Skin epidermis (tissue), 12 donors: ENCODE results near the gene TRO.

Experiments
- H3K27ac ChIP-seq, 21 experiments: fragments of 200-600 bp; sonication (generic) in 11 of 21; one replicate each; pipeline ENCODE4 v1.5.0; 2020; ENCODE audit warnings: mild to moderate bottlenecking in 3 of 21, inconsistent platforms in 2 of 21, moderate library complexity in 2 of 21
- H3K4me3 ChIP-seq, 7 experiments: fragments of 200-600 bp; sonication (generic) in 2 of 7; one replicate each; pipeline ENCODE4 v1.5.0; 2020; ENCODE audit warnings: inconsistent platforms in 2 of 7, mild to moderate bottlenecking in 2 of 7, moderate library complexity in 1 of 7

The TRO gene

DNA sequence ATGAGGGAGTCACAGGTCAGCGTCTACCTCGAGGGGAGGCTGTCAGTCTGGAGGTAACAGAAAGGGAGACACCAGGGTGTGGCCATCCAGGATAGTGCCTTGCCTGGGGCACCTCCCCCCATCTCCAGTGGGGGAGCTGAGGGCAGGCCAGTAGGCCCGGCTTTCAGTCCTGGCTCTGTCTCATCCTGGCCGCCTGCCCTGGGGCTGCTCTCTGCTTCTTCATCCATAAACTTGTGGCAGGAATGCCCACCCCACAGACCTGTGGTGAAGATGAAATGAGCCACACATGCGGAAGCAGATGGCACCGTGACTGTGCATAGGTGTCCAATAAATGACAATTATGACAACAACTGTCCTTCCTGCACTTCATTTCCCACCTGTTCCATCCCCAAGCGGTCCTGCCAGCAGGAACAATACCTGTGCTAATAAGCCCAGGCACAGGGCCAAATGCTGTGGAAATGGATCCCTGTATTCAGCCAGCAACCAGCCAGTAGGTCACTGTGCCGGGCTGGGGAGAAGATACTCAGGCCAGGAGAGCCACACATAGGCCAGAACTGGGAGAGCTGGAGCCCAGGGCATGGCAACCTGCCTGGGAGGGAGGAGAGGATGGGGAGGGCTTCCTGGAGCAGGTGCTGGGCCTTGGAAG is 30.2 kb downstream of the TRO start:
- H3K4me3 ChIP-seq = no peak overlapping the region
- no peak overlapping the region for H3K27ac ChIP-seq

- Histone ChIP-seq H3K27ac (no peak overlapping the region), H3K4me3 (no peak overlapping the region)
These were observed 41.1 kb downstream of the TRO start for GRCh38 chrX:54961750-54962149.

DNA sequence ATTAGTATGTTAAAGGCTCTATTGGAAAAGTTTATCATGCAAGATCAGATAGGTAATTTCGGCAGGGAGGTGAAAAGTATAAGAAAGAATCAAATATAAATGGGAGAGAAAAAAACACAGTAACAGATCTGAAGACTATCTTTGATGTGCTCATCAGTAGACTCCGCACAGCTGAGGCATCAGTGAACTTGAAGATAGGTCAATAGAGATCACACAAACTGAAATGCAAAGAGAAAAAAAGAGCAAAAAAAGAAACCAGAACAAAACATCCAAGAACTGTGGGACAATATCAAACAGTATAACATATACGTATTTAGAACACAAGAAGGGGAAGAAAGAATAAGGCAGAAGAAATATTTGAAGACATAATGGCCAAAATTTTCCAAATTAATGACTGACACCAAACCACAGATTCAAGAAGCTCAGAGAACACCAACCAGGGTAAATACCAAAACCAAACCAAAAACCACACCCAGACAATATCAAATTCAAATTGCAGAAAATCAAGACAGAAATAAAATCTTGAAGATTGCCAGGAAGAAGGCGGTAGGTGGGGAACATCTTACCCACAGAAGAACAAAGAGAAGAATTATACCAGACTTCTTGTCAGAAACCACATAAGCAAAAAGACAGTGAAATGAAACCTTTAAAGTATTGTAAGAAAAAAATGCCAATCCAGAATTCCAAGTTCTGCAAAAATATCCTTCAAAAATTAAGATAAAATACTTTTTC is 44.3 kb downstream of the TRO start:
- H3K4me3 ChIP-seq = no peak overlapping the region
- H3K27ac ChIP-seq = no peak overlapping the region

GRCh38 chrX:54977387-54977786 is 56.8 kb downstream of the TRO start:
- H3K4me3 ChIP-seq = no peak overlapping the region
- H3K27ac ChIP-seq = no peak overlapping the region

GRCh38 chrX:54978448-54978847 is 57.8 kb downstream of the TRO start:
- H3K4me3 ChIP-seq = no peak overlapping the region
- no peak overlapping the region for H3K27ac ChIP-seq

DNA sequence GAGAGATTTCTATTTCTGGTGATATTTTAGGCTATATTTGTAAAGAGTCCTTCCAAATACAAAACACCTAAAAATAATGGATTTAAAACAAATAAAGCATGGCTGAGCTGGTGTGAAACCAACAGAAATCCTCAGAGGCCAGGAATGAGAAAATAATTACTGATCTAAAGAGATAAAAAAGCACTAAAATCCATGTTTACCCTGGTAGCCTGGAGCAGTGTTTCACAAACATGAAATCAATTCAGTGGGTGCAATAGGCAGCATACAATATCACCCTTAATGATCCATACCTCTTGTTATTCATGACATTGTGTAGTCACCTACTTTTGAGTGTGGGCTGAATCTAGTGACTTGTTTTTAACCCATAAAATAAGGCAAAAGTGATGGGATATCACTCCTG is 58.8 kb downstream of the TRO start:
- H3K4me3 ChIP-seq = no peak overlapping the region
- H3K27ac ChIP-seq = no peak overlapping the region

DNA sequence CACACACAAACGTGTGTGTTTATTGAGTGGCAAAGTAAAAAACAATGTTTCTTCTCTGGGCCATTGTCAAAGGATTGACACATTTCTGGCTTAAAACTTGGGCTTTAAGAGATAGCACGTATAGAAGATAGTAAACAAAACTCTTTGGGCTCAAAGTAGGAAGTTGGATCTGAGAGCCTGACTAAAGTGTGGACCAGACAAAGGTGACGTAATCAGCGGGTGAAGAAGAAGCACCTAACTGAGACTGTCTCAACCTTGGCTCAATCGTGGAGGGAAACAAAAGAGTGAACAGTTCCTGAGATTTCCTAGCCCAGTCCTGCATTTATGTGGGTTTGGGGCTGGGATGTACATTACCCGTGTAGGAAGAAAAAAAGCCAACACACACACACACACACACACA is 59.7 kb downstream of the TRO start:
- H3K27ac ChIP-seq = no peak overlapping the region
- H3K4me3 ChIP-seq = no peak overlapping the region
